Mesothelial cell of epicardium (in vitro differentiated cells): ENCODE results near the gene GPANK1. TPM values are rescaled to one million over a fixed set of nuclear protein-coding genes. Genes with fewer than 3 reads are reported as not detected.

Source experiments
- DNase-seq, 2 experiments: peaks; one replicate each; pipeline ENCODE4 v3.0.0; 2021; ENCODE audit warnings: low spot score in 2 of 2; ENCODE audit not compliant: unreplicated experiment in 2 of 2
- H3K27ac Mint-ChIP-seq: 2 replicates; pipeline ENCODE4 v1.8.0; 2021; ENCODE audit warnings: mixed read lengths
- H3K27me3 Mint-ChIP-seq: 2 replicates; pipeline ENCODE4 v1.8.0; 2021; ENCODE audit warnings: low read depth, mixed read lengths
- H3K36me3 Mint-ChIP-seq: 2 replicates; pipeline ENCODE4 v1.8.0; 2021; ENCODE audit warnings: mixed read lengths
- H3K4me1 Mint-ChIP-seq: 2 replicates; pipeline ENCODE4 v1.8.0; 2021; ENCODE audit warnings: mixed read lengths
- H3K4me3 Mint-ChIP-seq: 2 replicates; pipeline ENCODE4 v1.8.0; 2021; ENCODE audit warnings: mild to moderate bottlenecking, moderate library complexity, mixed read lengths
- H3K9me3 Mint-ChIP-seq: 2 replicates; pipeline ENCODE4 v1.8.0; 2021; ENCODE audit warnings: mixed read lengths
- total RNA-seq: library from RNA; stranded (reverse); gene quantifications from 3 replicates; pipeline ENCODE4 v1.2.1, GENCODE V29; 2021
- TF ChIP-seq, protein P1 (sequence below): fragments of 200-600 bp; sonication (generic); IDR thresholded peaks from one replicate; pipeline ENCODE4 v1.5.0; 2021; ENCODE audit warnings: antibody characterized with exemption; ENCODE audit not compliant: unreplicated experiment

The GPANK1 gene
- total RNA-seq, 1 donor from 2014 or later: 14.8 TPM

DNA sequence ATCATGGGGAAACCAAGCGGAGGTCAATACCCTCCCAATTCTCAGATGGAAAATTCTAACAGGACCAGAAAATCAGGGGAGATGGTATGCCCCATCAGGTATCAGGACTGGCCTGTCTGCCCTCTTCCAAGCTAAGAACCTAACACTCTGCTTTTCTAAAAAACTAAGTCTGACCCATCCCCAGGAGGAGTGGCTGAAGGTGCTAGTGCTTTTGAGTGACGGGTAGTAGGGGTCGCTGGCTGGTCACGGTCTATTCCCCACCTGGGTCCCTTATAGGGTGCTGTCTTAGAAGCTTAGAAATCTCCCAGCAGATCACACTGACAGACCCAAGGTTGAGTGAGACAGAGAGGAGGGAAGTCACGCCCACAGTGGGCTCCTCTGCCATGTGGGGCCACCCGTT, 28.7 kb upstream of the GPANK1 start:
- no peak overlapping the region for H3K4me3 Mint-ChIP-seq
- no peak overlapping the region for H3K27ac Mint-ChIP-seq
- peaks cover 24% of the 10 kb centered on the region for H3K36me3 Mint-ChIP-seq
- DNase-seq: no peak
- H3K27me3 Mint-ChIP-seq: no peaks in the 10 kb centered on the region
- TF ChIP-seq, protein P1, sequence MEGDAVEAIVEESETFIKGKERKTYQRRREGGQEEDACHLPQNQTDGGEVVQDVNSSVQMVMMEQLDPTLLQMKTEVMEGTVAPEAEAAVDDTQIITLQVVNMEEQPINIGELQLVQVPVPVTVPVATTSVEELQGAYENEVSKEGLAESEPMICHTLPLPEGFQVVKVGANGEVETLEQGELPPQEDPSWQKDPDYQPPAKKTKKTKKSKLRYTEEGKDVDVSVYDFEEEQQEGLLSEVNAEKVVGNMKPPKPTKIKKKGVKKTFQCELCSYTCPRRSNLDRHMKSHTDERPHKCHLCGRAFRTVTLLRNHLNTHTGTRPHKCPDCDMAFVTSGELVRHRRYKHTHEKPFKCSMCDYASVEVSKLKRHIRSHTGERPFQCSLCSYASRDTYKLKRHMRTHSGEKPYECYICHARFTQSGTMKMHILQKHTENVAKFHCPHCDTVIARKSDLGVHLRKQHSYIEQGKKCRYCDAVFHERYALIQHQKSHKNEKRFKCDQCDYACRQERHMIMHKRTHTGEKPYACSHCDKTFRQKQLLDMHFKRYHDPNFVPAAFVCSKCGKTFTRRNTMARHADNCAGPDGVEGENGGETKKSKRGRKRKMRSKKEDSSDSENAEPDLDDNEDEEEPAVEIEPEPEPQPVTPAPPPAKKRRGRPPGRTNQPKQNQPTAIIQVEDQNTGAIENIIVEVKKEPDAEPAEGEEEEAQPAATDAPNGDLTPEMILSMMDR: no peak
- H3K4me1 Mint-ChIP-seq: peaks cover 15% of the 10 kb centered on the region
- H3K9me3 Mint-ChIP-seq: no peaks in the 10 kb centered on the region

DNA sequence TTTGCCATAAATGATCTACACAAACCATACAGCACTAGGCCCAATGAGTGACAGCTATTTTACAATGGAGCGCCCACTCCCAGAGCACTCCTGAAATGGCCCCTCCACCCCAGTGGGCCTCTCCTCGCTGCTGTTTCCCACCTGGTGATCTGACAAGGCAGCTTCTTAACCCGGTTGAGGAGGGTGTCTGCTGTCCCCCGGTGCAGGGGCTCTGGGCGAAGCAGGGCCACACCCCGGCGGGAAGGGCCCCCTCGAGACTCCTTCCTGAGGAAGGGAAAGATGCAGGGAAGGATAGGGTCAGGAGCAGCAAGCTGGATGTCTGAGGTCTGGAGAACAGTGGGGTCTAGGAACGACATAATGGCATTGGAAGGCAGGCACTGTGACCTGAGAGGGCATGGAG, 28.1 kb upstream of the GPANK1 start:
- TF ChIP-seq, protein P1: no peak
- peaks cover 15% of the 10 kb centered on the region for H3K4me1 Mint-ChIP-seq
- H3K9me3 Mint-ChIP-seq: no peaks in the 10 kb centered on the region
- H3K27ac Mint-ChIP-seq: no peak overlapping the region
- peaks cover 24% of the 10 kb centered on the region for H3K36me3 Mint-ChIP-seq
- H3K27me3 Mint-ChIP-seq: no peaks in the 10 kb centered on the region
- no peak for DNase-seq
- H3K4me3 Mint-ChIP-seq: no peak overlapping the region

DNA sequence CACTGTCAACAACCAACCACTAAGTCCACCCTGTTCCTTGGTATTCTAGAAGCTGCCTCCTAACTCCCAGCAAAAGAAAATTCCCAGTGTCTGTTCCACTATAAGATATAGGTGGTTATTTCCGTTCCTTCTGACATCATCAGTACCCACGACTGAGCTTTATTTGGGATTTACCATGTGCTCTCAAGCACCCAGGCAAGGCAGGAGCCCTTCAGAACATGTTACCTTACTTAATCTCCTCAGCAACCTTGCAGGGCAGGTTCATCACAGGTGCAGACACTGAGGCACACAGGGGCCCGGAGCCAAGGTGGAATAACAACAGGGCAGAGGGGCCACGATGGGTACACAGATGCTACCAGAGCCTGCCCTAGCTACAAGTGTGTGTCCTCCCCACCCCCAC, 27.6 kb upstream of the GPANK1 start:
- no peak for DNase-seq
- no peak overlapping the region for H3K4me3 Mint-ChIP-seq
- TF ChIP-seq, protein P1: no peak
- peaks cover 29% of the 10 kb centered on the region for H3K36me3 Mint-ChIP-seq
- H3K27me3 Mint-ChIP-seq: no peaks in the 10 kb centered on the region
- H3K9me3 Mint-ChIP-seq: no peaks in the 10 kb centered on the region
- no peak overlapping the region for H3K27ac Mint-ChIP-seq
- H3K4me1 Mint-ChIP-seq: peaks cover 11% of the 10 kb centered on the region

DNA sequence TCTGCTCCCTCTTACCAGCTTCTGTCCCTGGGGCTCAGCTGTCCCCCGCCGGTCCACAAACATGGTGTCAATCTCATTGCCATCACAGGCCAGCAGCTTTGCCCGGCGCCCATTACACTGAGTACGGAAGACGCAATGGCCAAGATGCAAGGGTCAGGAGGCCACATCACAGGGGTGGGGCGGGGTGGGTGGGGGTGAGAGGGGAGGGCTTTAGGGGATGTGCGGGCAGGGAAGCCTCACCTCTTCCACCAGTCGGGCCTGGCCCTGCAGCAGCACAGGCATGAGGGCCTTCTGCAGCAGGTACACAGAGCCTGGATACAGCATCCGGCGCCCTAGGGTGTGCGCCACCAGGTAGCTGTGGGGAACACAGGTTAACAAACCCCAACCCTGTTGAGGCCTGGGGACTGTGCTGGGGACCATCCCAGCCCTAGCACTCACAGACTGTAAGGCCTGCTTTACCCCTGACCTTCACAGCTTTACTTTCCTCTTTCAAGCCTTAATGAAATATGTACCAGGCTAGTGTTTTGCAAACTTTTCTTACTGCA, 26.8 kb upstream of the GPANK1 start:
- Mint-ChIP-seq H3K9me3 (no peaks in the 10 kb centered on the region), H3K4me3 (no peak overlapping the region), H3K27ac (no peak overlapping the region), H3K36me3 (peaks cover 28% of the 10 kb centered on the region), H3K27me3 (no peaks in the 10 kb centered on the region), H3K4me1 (peaks cover 8% of the 10 kb centered on the region)
- TF ChIP-seq, protein P1: no peak
- DNase-seq: no peak

DNA sequence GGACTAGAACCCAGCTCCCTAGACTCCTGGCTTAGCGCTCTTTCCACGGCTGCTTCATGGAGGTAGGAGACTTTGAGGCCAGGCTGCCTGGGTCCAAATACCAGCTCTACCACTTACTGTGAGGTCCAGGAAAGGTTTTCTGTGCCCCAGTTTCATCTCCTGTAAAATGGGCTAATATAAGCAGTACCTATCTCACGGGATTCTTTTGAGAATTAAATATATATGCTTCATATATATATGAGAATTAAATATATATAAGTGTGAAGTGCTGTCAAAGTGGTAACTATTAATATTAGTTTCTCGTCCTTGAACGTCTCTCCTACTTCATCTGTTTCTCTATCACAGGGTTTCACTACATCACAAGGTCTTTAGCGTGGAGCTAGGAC, 26.3 kb upstream of the GPANK1 start:
- Mint-ChIP-seq H3K27me3 (no peaks in the 10 kb centered on the region), H3K4me1 (peaks cover 6% of the 10 kb centered on the region), H3K36me3 (peaks cover 32% of the 10 kb centered on the region), H3K27ac (peak overlapping the region; percentile 69), H3K4me3 (no peak overlapping the region), H3K9me3 (no peaks in the 10 kb centered on the region)
- TF ChIP-seq, protein P1: no peak
- no peak for DNase-seq
